HEK293 (cell line): ENCODE measurements around the gene STARD13.

ENCODE experiments used
- CTCF ChIA-PET: fragments of 350-600 bp; formaldehyde crosslinking; extraction: SDS; loops from one replicate; lab custom pipeline; 2021; ENCODE audit warnings: antibody characterized with exemption; lab: Yijun Ruan, JAX
- POLR2A ChIA-PET: fragments of 300-600 bp; formaldehyde crosslinking; extraction: SDS; loops from one replicate; lab custom pipeline; 2020; ENCODE audit warnings: antibody characterized with exemption, inconsistent platforms; lab: Yijun Ruan, JAX
- H3K27ac ChIP-seq: fragments of 200-500 bp; sonication (Bioruptor generic); 2 replicates; pipeline ENCODE4 v1.5.1; 2014; ENCODE audit warnings: low read depth, low read length, control low read depth, inconsistent platforms; ENCODE audit errors: extremely low read depth
- H3K36me3 ChIP-seq, 2 experiments: fragments of 200-500 bp in 1 of 2; sonication (Bioruptor generic) in 1 of 2; 1 replicate in 1 of 2; 2 replicates in 1 of 2; pipeline ENCODE4 v1.5.1; 2014 to 2017; ENCODE audit warnings: inconsistent platforms in 2 of 2, low read length in 2 of 2; ENCODE audit not compliant: control insufficient read depth in 2 of 2, insufficient read depth in 1 of 2
- H3K4me1 ChIP-seq: fragments of 200-500 bp; sonication (Bioruptor generic); 2 replicates; pipeline ENCODE4 v1.5.1; 2014; ENCODE audit warnings: mild to moderate bottlenecking, low read length, inconsistent platforms; ENCODE audit not compliant: control insufficient read depth, insufficient read depth
- H3K4me3 ChIP-seq: 2 replicates; pipeline ENCODE4 v1.5.1; 2011; ENCODE audit warnings: low read depth, mild to moderate bottlenecking, control low read depth, low read length, moderate library complexity
- H3K9me3 ChIP-seq: fragments of 200-500 bp; sonication (Bioruptor generic); 2 replicates; pipeline ENCODE4 v1.5.1; 2014; ENCODE audit warnings: low read depth, low read length, inconsistent platforms; ENCODE audit not compliant: control insufficient read depth, insufficient read depth
- BCL11A ChIP-seq: fragments of 450-650 bp; formaldehyde crosslinking; IDR thresholded peaks from 2 replicates; pipeline ENCODE4 v1.5.1; 2016; ENCODE audit warnings: low read depth, missing biosample characterization, missing genetic modification characterization
- BCL6B ChIP-seq: fragments of 450-650 bp; formaldehyde crosslinking; IDR thresholded peaks from 2 replicates; pipeline ENCODE4 v1.5.1; 2017; ENCODE audit warnings: missing biosample characterization, missing genetic modification characterization
- EGR2 ChIP-seq: fragments of 450-650 bp; formaldehyde crosslinking; IDR thresholded peaks from 2 replicates; pipeline ENCODE4 v1.5.1; 2016; ENCODE audit warnings: low read depth, missing biosample characterization, missing genetic modification characterization
- GLIS1 ChIP-seq: fragments of 450-650 bp; formaldehyde crosslinking; IDR thresholded peaks from 2 replicates; pipeline ENCODE4 v1.5.1; 2016; ENCODE audit warnings: missing biosample characterization, missing genetic modification characterization
- HOXC10 ChIP-seq: sonication (generic); formaldehyde crosslinking; IDR thresholded peaks from 2 replicates; pipeline ENCODE4 v1.8.1; 2023; ENCODE audit warnings: mild to moderate bottlenecking, missing genetic modification reagents
- IKZF3 ChIP-seq: fragments of 450-650 bp; IDR thresholded peaks from 2 replicates; pipeline ENCODE4 v1.5.0; 2018; ENCODE audit warnings: missing biosample characterization, mild to moderate bottlenecking, missing genetic modification characterization, moderate library complexity
- INSM2 ChIP-seq: fragments of 450-650 bp; formaldehyde crosslinking; IDR thresholded peaks from 2 replicates; pipeline ENCODE4 v1.5.1; 2016; ENCODE audit warnings: missing biosample characterization, missing genetic modification characterization
- KLF1 ChIP-seq: fragments of 450-650 bp; formaldehyde crosslinking; IDR thresholded peaks from 2 replicates; pipeline ENCODE4 v1.5.1; 2016; ENCODE audit warnings: missing biosample characterization, missing genetic modification characterization
- PBX3 ChIP-seq: sonication (generic); formaldehyde crosslinking; IDR thresholded peaks from 2 replicates; pipeline ENCODE4 v1.8.1; 2022; ENCODE audit warnings: mild to moderate bottlenecking, moderate library complexity, missing genetic modification reagents
- PRDM1 ChIP-seq: fragments of 450-650 bp; formaldehyde crosslinking; IDR thresholded peaks from 2 replicates; pipeline ENCODE4; 2016; ENCODE audit warnings: missing biosample characterization, missing genetic modification characterization
- RBAK ChIP-seq: fragments of 450-650 bp; formaldehyde crosslinking; IDR thresholded peaks from 2 replicates; pipeline ENCODE4 v1.5.1; 2016; ENCODE audit warnings: missing biosample characterization, missing genetic modification characterization
- ZBTB20 ChIP-seq: fragments of 450-650 bp; formaldehyde crosslinking; IDR thresholded peaks from 2 replicates; pipeline ENCODE4 v1.5.1; 2016; ENCODE audit warnings: missing biosample characterization, missing genetic modification characterization
- ZFHX2 ChIP-seq: fragments of 450-650 bp; formaldehyde crosslinking; conservative IDR thresholded peaks from 2 replicates; pipeline ENCODE4 v1.5.1; 2016; ENCODE audit warnings: missing biosample characterization, missing genetic modification characterization
- ZFP41 ChIP-seq: fragments of 450-650 bp; formaldehyde crosslinking; IDR thresholded peaks from 2 replicates; pipeline ENCODE4 v1.5.1; 2016; ENCODE audit warnings: missing biosample characterization, missing genetic modification characterization, borderline replicate concordance
- ZNF155 ChIP-seq: fragments of 450-650 bp; formaldehyde crosslinking; IDR thresholded peaks from 2 replicates; pipeline ENCODE4 v1.5.1; 2016; ENCODE audit warnings: missing biosample characterization, missing genetic modification characterization
- ZNF169 ChIP-seq: fragments of 450-650 bp; formaldehyde crosslinking; IDR thresholded peaks from 2 replicates; pipeline ENCODE4 v1.5.1; 2016; ENCODE audit warnings: missing biosample characterization, missing genetic modification characterization
- ZNF184 ChIP-seq: fragments of 450-650 bp; IDR thresholded peaks from 2 replicates; pipeline ENCODE4 v1.5.1; 2018; ENCODE audit warnings: missing biosample characterization, mild to moderate bottlenecking, missing genetic modification characterization
- ZNF19 ChIP-seq: fragments of 450-650 bp; formaldehyde crosslinking; IDR thresholded peaks from 2 replicates; pipeline ENCODE4; 2016; ENCODE audit warnings: missing biosample characterization, missing genetic modification characterization, low read depth
- ZNF2 ChIP-seq: fragments of 450-650 bp; formaldehyde crosslinking; IDR thresholded peaks from 2 replicates; pipeline ENCODE4 v1.5.1; 2016; ENCODE audit warnings: missing biosample characterization, missing genetic modification characterization
- ZNF214 ChIP-seq: fragments of 450-650 bp; formaldehyde crosslinking; IDR thresholded peaks from 2 replicates; pipeline ENCODE4 v1.5.1; 2017; ENCODE audit warnings: missing biosample characterization, mild to moderate bottlenecking, missing genetic modification characterization, borderline replicate concordance
- ZNF311 ChIP-seq: fragments of 450-650 bp; formaldehyde crosslinking; IDR thresholded peaks from 2 replicates; pipeline ENCODE4 v1.5.1; 2017; ENCODE audit warnings: missing biosample characterization, missing genetic modification characterization, borderline replicate concordance
- ZNF335 ChIP-seq: fragments of 450-650 bp; formaldehyde crosslinking; conservative IDR thresholded peaks from 2 replicates; pipeline ENCODE4 v1.5.1; 2016; ENCODE audit warnings: missing biosample characterization, missing genetic modification characterization
- ZNF350 ChIP-seq: fragments of 450-650 bp; formaldehyde crosslinking; IDR thresholded peaks from 2 replicates; pipeline ENCODE4 v1.5.0; 2017; ENCODE audit warnings: missing biosample characterization, mild to moderate bottlenecking, missing genetic modification characterization
- ZNF366 ChIP-seq: fragments of 450-650 bp; formaldehyde crosslinking; conservative IDR thresholded peaks from 2 replicates; pipeline ENCODE4 v1.5.1; 2016; ENCODE audit warnings: missing biosample characterization, missing genetic modification characterization
- ZNF416 ChIP-seq: fragments of 450-650 bp; formaldehyde crosslinking; IDR thresholded peaks from 2 replicates; pipeline ENCODE4 v1.5.1; 2016; ENCODE audit warnings: missing biosample characterization, missing genetic modification characterization
- ZNF555 ChIP-seq: fragments of 450-650 bp; formaldehyde crosslinking; conservative IDR thresholded peaks from 2 replicates; pipeline ENCODE4 v1.5.1; 2017; ENCODE audit warnings: missing biosample characterization, mild to moderate bottlenecking, missing genetic modification characterization, inconsistent platforms
- ZNF580 ChIP-seq: fragments of 450-650 bp; formaldehyde crosslinking; IDR thresholded peaks from 2 replicates; pipeline ENCODE4 v1.5.1; 2016; ENCODE audit warnings: missing biosample characterization, missing genetic modification characterization
- ZNF596 ChIP-seq: fragments of 450-650 bp; IDR thresholded peaks from 2 replicates; pipeline ENCODE4 v1.5.0; 2018; ENCODE audit warnings: missing biosample characterization, mild to moderate bottlenecking, missing genetic modification characterization, moderate library complexity
- ZNF639 ChIP-seq: fragments of 450-650 bp; formaldehyde crosslinking; IDR thresholded peaks from 2 replicates; pipeline ENCODE4 v1.5.1; 2016; ENCODE audit warnings: missing biosample characterization, missing genetic modification characterization
- ZNF660 ChIP-seq: fragments of 450-650 bp; IDR thresholded peaks from 2 replicates; pipeline ENCODE4 v1.5.1; 2018; ENCODE audit warnings: missing biosample characterization, mild to moderate bottlenecking, missing genetic modification characterization
- ZNF747 ChIP-seq: fragments of 450-650 bp; formaldehyde crosslinking; IDR thresholded peaks from 2 replicates; pipeline ENCODE4 v1.5.1; 2016; ENCODE audit warnings: missing biosample characterization, missing genetic modification characterization
- ZNF792 ChIP-seq: fragments of 450-650 bp; formaldehyde crosslinking; IDR thresholded peaks from 2 replicates; pipeline ENCODE4 v1.5.1; 2016; ENCODE audit warnings: missing biosample characterization, missing genetic modification characterization
- ZNF837 ChIP-seq: fragments of 450-650 bp; formaldehyde crosslinking; IDR thresholded peaks from 2 replicates; pipeline ENCODE4 v1.5.1; 2016; ENCODE audit warnings: missing biosample characterization, missing genetic modification characterization

Gene STARD13

GRCh38 chr13:33286128-33286527, 573 bp upstream of the STARD13 start (continued):
- TF ChIP-seq ZNF837 = no peak
- no peak for TF ChIP-seq INSM2 (tag by site-specific recombination)
- no peak for TF ChIP-seq BCL11A
- no peak for TF ChIP-seq ZNF596 (tag by site-specific recombination)
- no peak for TF ChIP-seq RBAK (tag by site-specific recombination)
- TF ChIP-seq ZNF155 (tag by site-specific recombination) = no peak
- 0 out of 2 replicates have a peak, but pooled peaks have one; percentile 11 for TF ChIP-seq ZNF2
- TF ChIP-seq BCL6B (tag by site-specific recombination) = no peak
- TF ChIP-seq ZFHX2 (tag by site-specific recombination) = no peak
- no peak for TF ChIP-seq ZNF214
- no peak for TF ChIP-seq ZNF19 (tag by site-specific recombination)
- TF ChIP-seq ZNF660 (tag by site-specific recombination) = no peak
- TF ChIP-seq ZNF350 (tag by site-specific recombination) = no peak
- TF ChIP-seq PBX3 = no peak
- TF ChIP-seq KLF1 = no peak
- no peak for TF ChIP-seq PRDM1 (tag by site-specific recombination)
- TF ChIP-seq GLIS1 (tag by site-specific recombination) = peak; percentile 41
- no peak for TF ChIP-seq ZFP41 (tag by site-specific recombination)
- no peak for TF ChIP-seq ZNF580 (tag by site-specific recombination)
- TF ChIP-seq ZNF184 (tag by site-specific recombination) = no peak
- TF ChIP-seq IKZF3 = peak; percentile 45; the same call in 1 of the 2 replicates
- peak; percentile 8; the same call in 1 of the 2 replicates for TF ChIP-seq ZNF335 (tag by site-specific recombination)
- no peak for TF ChIP-seq ZNF555 (tag by site-specific recombination)
- 0 out of 2 replicates have a peak, but pooled peaks have one; percentile 25 for TF ChIP-seq ZNF366 (tag by site-specific recombination)

GRCh38 chr13:33284916-33285315, 639 bp downstream of the STARD13 start:
- H3K36me3 ChIP-seq = no peaks in the 10 kb centered on the region
- no peaks in the 10 kb centered on the region for H3K4me1 ChIP-seq
- no peaks in the 10 kb centered on the region for H3K9me3 ChIP-seq
- ChIA-PET POLR2A (interaction anchor here (0.8 kb wide), 1 partner anchor 58 kb away, joined by 5 read pairs; no protein-coding TSS in a partner anchor), CTCF (interaction anchor here (1.0 to 1.2 kb wide), 2 partner anchors 9 to 57 kb away, joined by 3 to 5 read pairs; no protein-coding TSS in a partner anchor)
- peak overlapping the region; percentile 69 for H3K4me3 ChIP-seq
- no peak for TF ChIP-seq EGR2 (tag by site-specific recombination)
- no peak for TF ChIP-seq ZNF169 (tag by site-specific recombination)
- no peak for TF ChIP-seq ZBTB20 (tag by site-specific recombination)
- TF ChIP-seq ZNF792 (tag by site-specific recombination) = no peak
- TF ChIP-seq HOXC10 = no peak
- no peak for TF ChIP-seq ZNF639 (tag by site-specific recombination)
- no peak for TF ChIP-seq ZNF311 (tag by site-specific recombination)
- TF ChIP-seq ZNF416 (tag by site-specific recombination) = no peak
- TF ChIP-seq ZNF747 = no peak
- no peak overlapping the region; the same call in 1 of the 2 replicates for H3K27ac ChIP-seq
